Calu3 (cell line): ENCODE results near the gene COX8C. TPM values are rescaled to one million over a fixed set of nuclear protein-coding genes. Genes with fewer than 3 reads are reported as not detected.

Source experiments
- BruUV-seq: library from RNA; stranded (reverse); fragments of 400-500 nt; replicated peaks from 2 replicates; lab custom pipeline; 2021; lab: Mats Ljungman, UMichigan
- CTCF ChIA-PET: fragments of 300-600 bp; sonication (Branson Sonifier 250); formaldehyde crosslinking; loops from one replicate; lab custom pipeline; 2022; ENCODE audit warnings: antibody characterized with exemption; lab: Charles Lee
- DNase-seq: peaks from one replicate; pipeline ENCODE4 v3.0.0; 2022
- H3K27ac Mint-ChIP-seq: one replicate; pipeline ENCODE4 v1.8.0; 2022; ENCODE audit warnings: mixed read lengths; ENCODE audit not compliant: unreplicated experiment
- H3K27me3 Mint-ChIP-seq: one replicate; pipeline ENCODE4 v1.8.0; 2022; ENCODE audit warnings: mixed read lengths; ENCODE audit not compliant: unreplicated experiment
- H3K36me3 Mint-ChIP-seq: one replicate; pipeline ENCODE4 v1.8.0; 2022; ENCODE audit warnings: mild to moderate bottlenecking, moderate library complexity, mixed read lengths; ENCODE audit not compliant: insufficient read depth, unreplicated experiment
- H3K4me1 Mint-ChIP-seq: one replicate; pipeline ENCODE4 v1.8.0; 2022; ENCODE audit warnings: mild to moderate bottlenecking, low read depth, mixed read lengths; ENCODE audit not compliant: unreplicated experiment
- H3K4me3 Mint-ChIP-seq: one replicate; pipeline ENCODE4 v1.8.0; 2022; ENCODE audit warnings: mild to moderate bottlenecking, low read depth, moderate library complexity, mixed read lengths; ENCODE audit not compliant: unreplicated experiment
- H3K9me3 Mint-ChIP-seq: one replicate; pipeline ENCODE4 v1.8.0; 2022; ENCODE audit warnings: low read depth, mixed read lengths; ENCODE audit not compliant: unreplicated experiment
- intact Hi-C: fragments of 100-400 bp; cut with micrococcal nuclease; formaldehyde crosslinking; loops from one replicate; pipeline ENCODE4 v1.10.0; 2022; ENCODE audit not compliant: unreplicated experiment
- total RNA-seq: library from RNA; stranded (reverse); gene quantifications from 2 replicates; pipeline ENCODE4 v1.2.3, GENCODE V29; 2022
- TF ChIP-seq, protein P1 (sequence below): fragments of 200-600 bp; IDR thresholded peaks from one replicate; pipeline ENCODE4 v1.8.0; 2022; ENCODE audit warnings: antibody characterized with exemption; ENCODE audit not compliant: unreplicated experiment

The COX8C gene
- total RNA-seq, 1 experiment from 2014 or later: not detected

DNA sequence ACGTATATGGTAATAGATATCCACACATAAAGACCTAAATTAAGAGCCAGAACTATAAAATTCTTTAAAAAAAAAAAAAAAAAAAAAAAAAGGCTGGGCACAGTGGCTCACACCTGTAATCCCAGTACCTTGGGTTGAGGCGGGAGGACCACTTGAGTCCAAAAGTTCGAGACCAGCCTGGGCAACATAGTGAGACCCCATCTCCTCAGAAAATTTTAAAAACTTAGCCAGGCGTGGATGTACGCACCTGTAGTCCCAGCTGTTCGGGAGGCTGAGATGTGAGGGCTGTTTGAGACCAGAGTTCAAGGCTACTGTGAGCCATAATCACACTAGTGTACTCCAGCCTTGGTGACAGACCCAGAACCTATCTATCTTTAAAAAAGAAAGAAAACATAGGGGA lies 18.4 kb upstream of the COX8C start:
- Mint-ChIP-seq H3K27me3 (no peaks in the 10 kb centered on the region), H3K36me3 (peaks cover 36% of the 10 kb centered on the region)
- TF ChIP-seq, protein P1, sequence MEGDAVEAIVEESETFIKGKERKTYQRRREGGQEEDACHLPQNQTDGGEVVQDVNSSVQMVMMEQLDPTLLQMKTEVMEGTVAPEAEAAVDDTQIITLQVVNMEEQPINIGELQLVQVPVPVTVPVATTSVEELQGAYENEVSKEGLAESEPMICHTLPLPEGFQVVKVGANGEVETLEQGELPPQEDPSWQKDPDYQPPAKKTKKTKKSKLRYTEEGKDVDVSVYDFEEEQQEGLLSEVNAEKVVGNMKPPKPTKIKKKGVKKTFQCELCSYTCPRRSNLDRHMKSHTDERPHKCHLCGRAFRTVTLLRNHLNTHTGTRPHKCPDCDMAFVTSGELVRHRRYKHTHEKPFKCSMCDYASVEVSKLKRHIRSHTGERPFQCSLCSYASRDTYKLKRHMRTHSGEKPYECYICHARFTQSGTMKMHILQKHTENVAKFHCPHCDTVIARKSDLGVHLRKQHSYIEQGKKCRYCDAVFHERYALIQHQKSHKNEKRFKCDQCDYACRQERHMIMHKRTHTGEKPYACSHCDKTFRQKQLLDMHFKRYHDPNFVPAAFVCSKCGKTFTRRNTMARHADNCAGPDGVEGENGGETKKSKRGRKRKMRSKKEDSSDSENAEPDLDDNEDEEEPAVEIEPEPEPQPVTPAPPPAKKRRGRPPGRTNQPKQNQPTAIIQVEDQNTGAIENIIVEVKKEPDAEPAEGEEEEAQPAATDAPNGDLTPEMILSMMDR: no peak

DNA sequence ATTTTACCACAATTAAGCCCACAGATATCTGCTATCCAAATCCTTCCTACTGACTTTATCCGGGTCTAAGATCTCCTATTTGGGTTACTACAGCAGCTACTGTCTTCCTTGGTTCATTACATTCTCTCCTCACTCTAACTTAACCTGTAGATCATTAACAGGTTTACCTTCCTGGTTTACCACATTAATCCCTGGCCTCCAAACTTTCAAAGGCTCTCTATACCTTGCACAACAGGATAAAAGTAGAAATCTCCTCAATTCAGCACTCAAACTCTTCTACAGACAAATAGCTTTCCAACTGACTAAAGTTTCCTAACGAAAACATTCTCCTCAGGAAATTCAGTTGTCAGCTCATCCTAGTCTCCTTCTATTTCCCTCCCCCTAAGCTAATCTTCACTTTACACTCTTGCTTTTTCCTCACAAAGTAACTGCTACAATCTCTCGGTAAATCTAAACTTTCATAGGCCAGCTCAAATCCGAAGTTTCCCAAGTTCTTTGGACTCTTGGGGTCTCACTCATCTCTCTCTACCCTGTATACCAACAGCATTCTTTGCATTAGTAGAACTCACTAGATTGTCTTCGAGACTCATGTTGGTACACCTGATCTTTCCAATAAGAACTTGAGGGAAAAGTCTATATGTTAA lies 16.9 kb upstream of the COX8C start:
- no peak for DNase-seq
- H3K27me3 Mint-ChIP-seq: no peaks in the 10 kb centered on the region
- no peaks in the 10 kb centered on the region for H3K9me3 Mint-ChIP-seq
- H3K36me3 Mint-ChIP-seq: peaks cover 32% of the 10 kb centered on the region
- peak overlapping the region; percentile 85 for H3K27ac Mint-ChIP-seq
- intact Hi-C loops: loop anchor here (2.0 to 5.0 kb wide), 3 partner anchors 43 to 288 kb away; no protein-coding TSS in a partner anchor
- peaks cover 33% of the 10 kb centered on the region for H3K4me1 Mint-ChIP-seq
- TF ChIP-seq, protein P1: no peak
- BruUV-seq: no TSS peak
- CTCF ChIA-PET: no interaction called here
- peak overlapping the region; percentile 76 for H3K4me3 Mint-ChIP-seq

More for the DNA sequence above, 18.4 kb upstream of the COX8C start:
- no TSS peak for BruUV-seq
- no peaks in the 10 kb centered on the region for H3K9me3 Mint-ChIP-seq
- no peak overlapping the region for H3K4me3 Mint-ChIP-seq
- no peak overlapping the region for H3K27ac Mint-ChIP-seq
- H3K4me1 Mint-ChIP-seq: peaks cover 40% of the 10 kb centered on the region
- no peak for DNase-seq
- CTCF ChIA-PET: no interaction called here
- intact Hi-C loops: no loop called here

DNA sequence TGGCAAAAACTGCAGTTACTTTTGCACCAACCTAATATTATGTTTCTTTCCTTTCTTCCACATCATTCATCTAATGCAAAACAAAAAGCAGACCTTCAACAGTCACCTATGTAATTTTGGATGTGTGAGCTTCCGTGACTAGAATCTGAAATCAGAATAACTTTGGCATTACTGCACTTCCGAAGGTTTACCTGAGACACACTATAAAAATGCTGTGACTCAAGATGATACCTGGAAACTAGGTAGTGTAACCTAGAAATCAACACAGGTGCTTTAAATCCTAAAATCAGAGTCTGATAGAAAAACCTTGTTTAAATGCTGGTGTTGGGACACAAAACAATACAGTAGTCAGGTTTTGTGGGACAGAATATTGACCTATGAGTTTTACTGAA lies 16.4 kb upstream of the COX8C start:
- BruUV-seq: no TSS peak
- peak overlapping the region; percentile 76 for H3K4me3 Mint-ChIP-seq
- CTCF ChIA-PET: no interaction called here
- H3K36me3 Mint-ChIP-seq: peaks cover 32% of the 10 kb centered on the region
- no peak for DNase-seq
- no peaks in the 10 kb centered on the region for H3K27me3 Mint-ChIP-seq
- TF ChIP-seq, protein P1: no peak
- no peaks in the 10 kb centered on the region for H3K9me3 Mint-ChIP-seq
- peak overlapping the region; percentile 85 for H3K27ac Mint-ChIP-seq
- H3K4me1 Mint-ChIP-seq: peaks cover 33% of the 10 kb centered on the region
- intact Hi-C loops: loop anchor here (2.0 to 5.0 kb wide), 3 partner anchors 43 to 288 kb away; no protein-coding TSS in a partner anchor

DNA sequence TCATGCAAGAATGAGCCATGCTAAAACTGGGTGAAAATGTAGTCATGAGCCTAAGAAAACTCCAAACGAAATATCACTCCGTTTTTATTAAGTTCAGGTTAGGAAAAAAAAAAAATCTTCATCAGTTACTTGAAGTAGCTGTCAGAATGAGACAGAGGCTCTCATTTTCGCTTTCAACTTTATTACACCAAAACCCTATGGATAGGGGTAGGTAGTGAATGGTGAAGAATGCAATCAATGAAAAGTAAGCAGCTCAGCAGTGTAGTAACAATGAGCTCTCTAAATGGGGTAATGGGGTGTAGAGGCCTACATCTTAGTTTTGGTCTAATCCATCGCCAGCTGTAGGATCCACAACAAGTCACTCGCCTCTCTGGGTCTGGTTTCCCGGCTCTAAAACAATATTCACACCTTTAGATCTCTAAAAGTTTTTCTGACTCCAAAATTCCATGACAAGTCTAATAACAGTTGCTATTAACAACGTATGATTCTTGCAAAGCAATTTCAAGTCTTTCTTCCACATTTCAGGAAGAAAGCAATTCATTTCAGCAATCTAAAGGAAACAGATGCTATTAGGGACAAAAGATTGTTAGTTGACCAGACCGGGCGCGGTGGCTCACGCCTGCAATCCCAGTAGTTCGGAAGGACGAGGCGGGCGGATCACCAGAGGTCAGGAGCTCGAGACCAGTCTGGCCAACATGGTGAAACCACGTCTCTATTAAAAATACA lies 15.8 kb upstream of the COX8C start:
- Mint-ChIP-seq H3K27me3 (no peaks in the 10 kb centered on the region), H3K9me3 (no peaks in the 10 kb centered on the region), H3K4me1 (peaks cover 33% of the 10 kb centered on the region), H3K4me3 (peak overlapping the region; percentile 76), H3K27ac (peak overlapping the region; percentile 85), H3K36me3 (peaks cover 32% of the 10 kb centered on the region)
- BruUV-seq: TSS peak; percentile 23
- DNase-seq: peak; percentile 16
- CTCF ChIA-PET: interaction anchor here (0.6 kb wide), 1 partner anchor 589 kb away, joined by 3 read pairs; no protein-coding TSS in a partner anchor
- intact Hi-C loops: loop anchor here (2.0 to 5.0 kb wide), 3 partner anchors 44 to 289 kb away; no protein-coding TSS in a partner anchor
- TF ChIP-seq, protein P1: no peak
